DMS53 treated with DMSO at 0.1 percent for 48 hours (cell line): ENCODE data around the gene ITIH3.

ENCODE experiments used
- DNase-seq: peaks from one replicate; lab custom pipeline; 2025; ENCODE audit not compliant: unreplicated experiment; lab: John Stamatoyannopoulos, UW

ITIH3 gene

GRCh38 chr3:52793702-52794611, 639 bp upstream of the ITIH3 start:
- no peak for DNase-seq

- no peak for DNase-seq
Observed at GRCh38 chr3:52795298-52795900, 803 bp downstream of the ITIH3 start.

DNA sequence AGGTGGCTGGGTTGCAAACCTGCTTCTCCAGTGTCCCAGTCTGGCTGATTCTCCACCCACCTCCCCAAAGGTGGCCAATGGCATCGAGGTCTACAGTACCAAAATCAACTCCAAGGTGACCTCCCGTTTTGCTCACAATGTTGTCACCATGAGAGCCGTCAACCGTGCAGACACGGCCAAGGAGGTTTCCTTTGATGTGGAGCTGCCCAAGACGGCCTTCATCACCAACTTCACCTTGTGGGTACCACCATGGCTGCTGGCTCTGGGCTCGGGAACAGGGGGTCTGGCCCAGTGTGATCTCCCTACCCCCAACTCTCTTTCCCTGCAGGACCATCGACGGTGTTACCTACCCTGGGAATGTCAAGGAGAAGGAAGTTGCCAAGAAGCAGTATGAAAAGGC, 1.8 kb downstream of the ITIH3 start:
- DNase-seq = no peak

DNA sequence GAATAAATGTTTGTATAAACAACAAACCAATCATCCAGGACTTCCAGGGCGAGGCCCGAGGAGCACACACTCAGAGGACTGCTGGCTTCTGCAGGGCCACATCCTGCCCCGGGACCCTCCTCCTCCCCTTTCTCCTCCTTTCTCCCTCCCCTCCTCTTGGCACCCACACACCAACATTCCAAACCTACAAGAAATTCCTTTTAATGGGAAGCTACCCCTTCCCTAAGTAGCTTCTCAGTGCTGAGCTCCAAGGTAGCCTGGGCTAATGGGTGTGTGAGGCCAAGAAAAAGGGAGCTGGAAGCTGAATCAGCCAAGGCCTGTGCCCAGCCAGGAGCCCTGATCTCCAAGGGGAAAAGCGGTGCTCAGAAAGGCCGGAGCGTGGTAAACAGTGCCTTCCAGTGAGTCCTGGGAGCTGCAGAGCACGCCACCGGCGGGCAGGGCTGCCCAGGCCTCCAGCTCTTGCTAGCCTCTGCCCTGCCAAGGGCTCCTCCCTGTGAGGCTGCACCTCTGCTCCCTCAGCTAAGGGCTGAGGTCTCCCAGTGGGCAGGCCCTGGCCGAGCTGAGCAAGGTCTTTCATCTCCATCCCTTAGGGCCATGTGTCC, 3.9 kb downstream of the ITIH3 start:
- DNase-seq = no peak

DNA sequence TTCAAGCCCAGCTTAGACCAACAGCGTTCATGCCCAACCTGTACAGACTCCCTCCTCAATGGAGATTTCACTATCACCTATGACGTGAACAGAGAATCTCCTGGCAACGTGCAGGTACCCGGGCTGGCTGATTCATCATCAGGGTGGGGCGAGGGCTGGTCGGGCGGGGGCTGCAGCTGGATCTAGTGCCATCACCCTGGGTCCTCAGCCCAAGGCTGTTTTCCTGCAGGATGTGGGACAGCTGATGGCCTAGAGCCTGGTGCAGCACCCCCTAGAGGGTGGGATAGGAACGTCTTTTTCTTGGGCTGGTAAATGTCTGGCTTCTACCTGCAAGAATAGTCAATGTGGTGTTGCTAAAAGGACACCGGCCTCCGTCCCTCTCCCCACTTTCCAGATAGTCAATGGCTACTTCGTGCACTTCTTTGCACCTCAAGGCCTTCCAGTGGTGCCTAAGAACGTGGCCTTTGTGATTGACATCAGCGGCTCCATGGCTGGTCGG, 4.4 kb downstream of the ITIH3 start:
- DNase-seq = no peak

GRCh38 chr3:52800079-52800478, 5.5 kb downstream of the ITIH3 start:
- DNase-seq = no peak

DNA sequence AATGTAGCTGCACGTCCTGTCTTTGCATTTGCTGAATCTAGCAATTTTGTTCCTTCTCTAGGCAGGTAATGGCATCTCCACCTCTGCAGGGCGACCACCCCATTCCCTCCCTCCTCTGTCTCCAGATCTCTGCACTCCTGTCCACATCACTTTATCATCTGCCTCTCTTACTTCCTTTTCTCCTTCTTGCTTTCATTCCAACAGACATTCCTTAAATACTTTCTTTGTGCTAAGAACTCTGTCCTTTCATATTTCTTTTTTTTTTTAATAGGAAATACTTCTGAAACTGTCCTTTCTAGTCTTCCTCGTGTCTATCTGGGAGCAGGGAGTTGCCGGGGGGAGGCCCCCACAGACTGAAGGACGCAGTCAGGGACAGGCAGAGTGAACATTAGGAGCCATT, 7.2 kb downstream of the ITIH3 start:
- DNase-seq = no peak

GRCh38 chr3:52805270-52806039, 10.9 kb downstream of the ITIH3 start:
- no peak for DNase-seq

DNA sequence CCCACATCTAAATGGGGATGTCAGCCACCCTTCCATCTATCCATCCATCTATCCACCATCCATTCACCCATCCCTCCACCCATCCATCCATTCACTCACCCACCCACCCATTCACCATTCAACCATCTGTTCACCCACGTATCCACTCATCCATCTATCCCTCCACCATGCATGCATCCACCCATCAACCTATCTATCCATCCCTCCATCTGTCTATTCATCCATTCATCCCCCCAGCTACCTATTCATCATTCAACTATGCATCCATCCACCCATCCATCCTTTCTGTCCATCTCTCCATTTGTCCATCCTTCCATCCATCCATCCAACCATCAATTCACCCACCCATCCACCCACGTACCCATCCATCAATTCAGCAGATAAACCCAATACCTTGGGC, 14.6 kb downstream of the ITIH3 start:
- no peak for DNase-seq

DNA sequence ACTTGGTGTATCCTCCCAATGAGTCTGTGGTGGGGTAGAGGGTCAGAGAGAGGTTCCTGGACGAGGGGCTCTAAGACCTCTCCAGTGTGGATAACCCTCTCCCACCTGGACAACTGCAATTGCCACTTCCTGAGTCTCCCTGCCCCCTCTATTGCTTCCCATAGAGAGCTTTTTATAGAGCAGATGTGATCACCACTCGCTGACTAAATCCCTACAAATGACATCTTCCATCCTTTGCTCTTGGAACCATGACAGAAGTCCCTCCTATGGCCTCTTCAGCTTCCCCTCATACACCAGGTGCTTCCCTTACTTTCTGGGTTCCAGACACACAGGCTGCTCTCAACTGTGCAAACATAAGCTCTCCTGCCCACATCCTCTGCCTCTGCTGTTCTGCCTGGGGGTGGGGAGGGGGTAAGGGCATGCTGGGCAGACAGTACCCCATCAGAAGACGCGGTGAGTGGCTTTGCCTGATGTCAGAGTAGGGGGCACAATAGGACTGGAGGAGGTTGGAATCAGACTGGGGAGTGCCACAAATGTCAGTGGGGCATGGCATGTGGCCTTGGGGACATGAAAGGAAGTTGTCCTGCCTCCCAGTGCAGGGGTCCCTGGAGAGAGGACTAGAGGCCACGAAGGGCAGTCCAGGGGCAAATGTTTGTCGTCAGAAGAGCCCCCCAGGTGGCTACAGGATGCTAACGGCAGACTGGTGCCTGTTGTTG, 15.2 kb downstream of the ITIH3 start:
- no peak for DNase-seq

GRCh38 chr3:52810923-52811322, 16.3 kb downstream of the ITIH3 start:
- DNase-seq = no peak

DNA sequence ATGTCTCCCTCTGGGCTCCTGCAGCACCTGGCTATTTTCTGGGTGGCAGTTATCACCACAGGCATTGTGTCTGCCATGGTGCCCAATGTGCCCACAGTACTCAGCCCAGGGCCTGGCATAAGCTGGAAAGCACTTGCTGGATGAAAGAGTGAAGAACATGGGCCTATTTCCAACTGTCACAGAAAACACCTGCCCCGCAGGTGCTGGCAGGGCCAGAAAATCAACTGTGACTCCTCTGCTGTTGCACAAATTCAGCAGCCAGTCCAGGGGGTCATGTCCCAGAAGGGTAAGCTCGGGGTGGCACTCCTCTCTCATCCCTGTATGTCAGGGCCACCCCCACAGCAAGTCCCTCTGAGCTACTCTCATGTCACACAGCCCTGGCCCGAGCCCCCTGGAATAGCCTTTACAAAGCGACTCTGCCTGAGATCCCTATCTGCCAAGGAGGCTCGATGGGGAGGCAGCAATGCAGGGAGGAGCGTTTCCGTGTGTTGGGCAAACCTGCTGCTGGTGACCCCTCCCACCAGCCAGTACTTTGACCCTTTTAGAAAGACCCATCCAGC, 16.9 kb downstream of the ITIH3 start:
- no peak for DNase-seq

DNA sequence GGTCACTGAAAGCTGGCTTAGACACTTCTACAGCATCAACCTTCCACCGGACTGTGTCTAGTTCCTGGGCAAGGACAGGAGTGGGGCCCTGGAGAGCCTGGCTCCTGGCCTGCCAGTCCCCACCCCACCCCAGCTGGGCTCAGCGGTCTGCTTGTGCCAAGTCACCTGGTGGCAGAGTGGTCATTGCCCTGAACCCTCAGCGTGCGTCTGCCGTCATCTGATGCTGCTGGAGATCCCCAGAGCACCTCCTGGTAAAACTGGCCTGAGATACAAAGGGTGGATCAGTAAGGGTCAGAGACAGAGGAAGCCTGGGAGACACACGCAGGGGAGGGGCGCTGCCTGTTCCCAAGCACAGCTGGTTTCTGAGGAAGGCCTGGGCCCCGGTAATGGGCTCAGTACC, 19.2 kb downstream of the ITIH3 start:
- no peak for DNase-seq

DNA sequence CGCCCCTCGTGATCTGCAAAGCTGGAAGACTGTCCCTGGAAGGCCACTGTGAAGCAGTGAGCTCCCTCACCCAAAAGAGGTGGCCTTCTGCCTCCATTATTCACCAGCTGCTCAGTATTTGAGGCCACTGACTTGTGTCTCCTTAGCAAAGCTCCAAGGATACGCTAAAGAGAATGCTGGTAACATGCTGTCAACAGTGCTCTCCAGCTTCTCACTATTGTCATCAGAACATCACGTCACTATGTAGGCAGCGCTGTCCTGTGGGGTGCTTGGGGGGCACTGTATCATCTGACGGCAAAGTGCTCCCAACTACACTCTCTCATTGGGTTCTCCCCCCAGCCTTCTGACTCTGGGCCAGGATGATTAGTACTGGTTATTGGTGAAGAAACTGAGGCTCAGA, 21.6 kb downstream of the ITIH3 start:
- no peak for DNase-seq

- DNase-seq = no peak
Observed at GRCh38 chr3:52816654-52817053, 22.1 kb downstream of the ITIH3 start.

GRCh38 chr3:52817221-52817620, 22.6 kb downstream of the ITIH3 start:
- no peak for DNase-seq

DNA sequence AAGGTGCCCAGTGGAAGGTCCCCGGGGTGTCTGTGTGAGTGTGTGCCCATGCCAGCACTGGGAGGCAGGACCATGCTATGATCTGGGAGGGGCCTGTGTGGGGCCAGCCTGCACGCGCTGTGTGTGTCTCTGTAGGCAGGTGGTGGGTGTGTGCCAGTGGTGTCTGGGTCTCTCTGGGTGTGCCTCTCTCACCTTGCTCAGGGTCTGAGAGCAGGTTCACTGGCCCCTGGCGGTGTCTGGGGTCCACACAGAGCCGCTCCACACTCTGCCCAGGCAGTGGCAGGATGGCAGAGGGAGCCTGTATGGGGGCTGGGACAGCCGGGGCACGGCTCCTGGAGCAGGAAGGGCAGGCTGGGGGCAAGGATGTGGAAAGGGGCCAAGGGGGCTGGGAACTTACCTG, 23.3 kb downstream of the ITIH3 start:
- DNase-seq = no peak

GRCh38 chr3:52819936-52820335, 25.3 kb downstream of the ITIH3 start:
- no peak for DNase-seq

- no peak for DNase-seq
Observed at GRCh38 chr3:52820736-52821135, 26.1 kb downstream of the ITIH3 start.

- no peak for DNase-seq
Observed at GRCh38 chr3:52822363-52822762, 27.8 kb downstream of the ITIH3 start.
